GM12878 (cell line): ENCODE measurements around the gene PATL2. TPM values are rescaled to one million over a fixed set of nuclear protein-coding genes. Genes with fewer than 3 reads are reported as not detected.

Experiments
- ATAC-seq: fragments of 200-7000 bp; cut with Tn5 transposase; 3 replicates; pipeline ENCODE4 v1.9.1; 2020; ENCODE audit warnings: mild to moderate bottlenecking, moderate library complexity
- BruUV-seq: library from RNA; stranded (reverse); fragments of 400-500 nt; replicated peaks from 2 replicates; lab custom pipeline; 2021; lab: Mats Ljungman, UMichigan
- CTCF ChIA-PET: fragments of 300-600 bp; sonication (Branson Sonifier 250); formaldehyde crosslinking; extraction: SDS; loops from one replicate; lab custom pipeline; 2021; ENCODE audit warnings: inconsistent platforms; lab: Yijun Ruan, JAX
- POLR2A ChIA-PET: fragments of 350-600 bp; formaldehyde crosslinking; extraction: SDS; loops from one replicate; lab custom pipeline; 2021; ENCODE audit warnings: inconsistent platforms; lab: Charles Lee
- RAD21 ChIA-PET: fragments of 300-600 bp; sonication (Branson Sonifier 250); formaldehyde crosslinking; loops from one replicate; lab custom pipeline; 2023; ENCODE audit warnings: antibody characterized with exemption; ENCODE audit not compliant: unreplicated experiment; lab: Charles Lee
- SMC1A ChIA-PET: fragments of 300-600 bp; sonication (Branson Sonifier 250); formaldehyde crosslinking; loops from one replicate; lab custom pipeline; 2023; ENCODE audit not compliant: unreplicated experiment, uncharacterized antibody; lab: Charles Lee
- DNase-seq: peaks from one replicate; pipeline ENCODE4 v3.0.0-alpha.2; 2011; ENCODE audit warnings: low read depth, low spot score
- FAIRE-seq: peaks from 3 replicates; lab custom pipeline; 2011; peaks lifted over from hg19 to GRCh38; lab: Jason Lieb, UNC
- H2AFZ ChIP-seq: 2 replicates; pipeline ENCODE4 v1.6.0; 2011; ENCODE audit warnings: low read depth, low read length, control low read depth; ENCODE audit not compliant: control insufficient read depth
- H3K27ac ChIP-seq: 2 replicates; pipeline ENCODE4 v1.5.1; 2011; ENCODE audit warnings: control low read depth; ENCODE audit not compliant: control insufficient read depth, insufficient read depth
- H3K27me3 ChIP-seq, 2 experiments: replicated peaks in 1 of 2; 2 replicates each; pipeline versions ENCODE4 v1.6.0 to v1.6.1; 2011; ENCODE audit warnings: low read length in 1 of 2; ENCODE audit not compliant: control insufficient read depth in 2 of 2, insufficient read depth in 2 of 2
- H3K36me3 ChIP-seq, 2 experiments: 2 replicates each; pipeline ENCODE4 v1.5.1; 2011; ENCODE audit warnings: low read length in 1 of 2; ENCODE audit not compliant: control insufficient read depth in 2 of 2, insufficient read depth in 2 of 2
- H3K4me1 ChIP-seq: 2 replicates; pipeline ENCODE4 v1.6.1; 2011; ENCODE audit warnings: mild to moderate bottlenecking, low read length, moderate library complexity, mixed read lengths; ENCODE audit not compliant: control insufficient read depth, insufficient read depth
- H3K4me2 ChIP-seq: 2 replicates; pipeline ENCODE4 v1.6.0; 2011; ENCODE audit warnings: control low read depth; ENCODE audit not compliant: control insufficient read depth, insufficient read depth
- H3K4me3 ChIP-seq: fragments of 200-600 bp; sonication (generic); 2 replicates; pipeline ENCODE4 v1.5.1; 2016
- H3K79me2 ChIP-seq: 2 replicates; pipeline ENCODE4 v1.6.0; 2011; ENCODE audit warnings: low read length; ENCODE audit not compliant: control insufficient read depth, insufficient read depth
- H3K9ac ChIP-seq: 2 replicates; pipeline ENCODE4 v1.8.0; 2011; ENCODE audit warnings: low read length, control low read depth, mixed read lengths; ENCODE audit not compliant: control insufficient read depth, insufficient read depth
- H3K9me3 ChIP-seq: replicated peaks from 3 replicates; pipeline ENCODE4 v1.5.1; 2011; ENCODE audit warnings: mild to moderate bottlenecking, low read length; ENCODE audit not compliant: control insufficient read depth, insufficient read depth
- H4K20me1 ChIP-seq: 2 replicates; pipeline ENCODE4 v1.6.0; 2011; ENCODE audit not compliant: control insufficient read depth, insufficient read depth
- CHD1 ChIP-seq: IDR thresholded peaks from 2 replicates; pipeline ENCODE4 v1.6.1; 2012; ENCODE audit warnings: low read depth, low read length, improper control_type of control experiment
- EP300 ChIP-seq, 2 experiments: fragments of 150-350 bp in 1 of 2; IDR thresholded peaks; 2 replicates each; pipeline ENCODE4 v1.6.1; 2011 to 2012; ENCODE audit warnings: low read depth in 2 of 2, low read length in 2 of 2, borderline replicate concordance in 1 of 2, improper control_type of control experiment in 1 of 2, inconsistent platforms in 1 of 2; ENCODE audit not compliant: control insufficient read depth in 1 of 2
- HDAC2 ChIP-seq: fragments of 200-600 bp; sonication (generic); IDR thresholded peaks from 2 replicates; pipeline ENCODE4 v1.6.1; 2017
- NRF1 ChIP-seq: conservative IDR thresholded peaks from 2 replicates; pipeline ENCODE4 v1.6.1; 2011; ENCODE audit warnings: mild to moderate bottlenecking, low read depth, low read length, improper control_type of control experiment
- RB1 ChIP-seq: fragments of 450-650 bp; formaldehyde crosslinking; IDR thresholded peaks from 2 replicates; pipeline ENCODE4 v1.6.1; 2017; ENCODE audit warnings: mild to moderate bottlenecking, borderline replicate concordance
- RUNX3 ChIP-seq: IDR thresholded peaks from 2 replicates; pipeline ENCODE4 v1.6.1; 2012; ENCODE audit warnings: low read length, inconsistent platforms
- WGBS: methylation state at CpG from one replicate; pipeline ENCODE4 v1.1.6; 2016; ENCODE audit warnings: low lambda C conversion rate; ENCODE audit not compliant: insufficient replicate concordance, insufficient coverage; ENCODE audit errors: missing lambda C conversion rate; 5-methylcytosine and 5-hydroxymethylcytosine counted together
- in situ Hi-C: fragments of 300-500 bp; cut with MboI; formaldehyde crosslinking; loops from 9 replicates; pipeline ENCODE4 v1.14.3; 2018; ENCODE audit warnings: mixed read lengths
- intact Hi-C: fragments of 100-400 bp; cut with micrococcal nuclease; formaldehyde crosslinking; loops from one replicate; pipeline ENCODE4 v1.14.2; 2022; ENCODE audit not compliant: unreplicated experiment
- polyA plus RNA-seq, 11 experiments: library from polyadenylated mRNA; depleted of rRNA in 4 of 11; unstranded in 6 of 11; stranded (reverse) in 5 of 11; fragments of >200 nt; fragmentation: Nextera tagmentation in 4 of 11; fragmentation: Illumina TruSeq in 1 of 11; extraction: Ambion mirVana in 4 of 11; extraction: Trizol in 1 of 11; gene quantifications; 1 replicate in 1 of 11; 2 replicates in 10 of 11; pipeline versions ENCODE4 v1.2.1 to v1.2.3, GENCODE V29; 2011 to 2016; ENCODE audit warnings: inconsistent platforms in 2 of 11, missing spikeins in 2 of 11, low read depth in 1 of 11
- total RNA-seq, 4 experiments: library from RNA; depleted of rRNA in 3 of 4; stranded (reverse); fragments of >200 nt in 3 of 4; fragmentation: Illumina TruSeq in 1 of 4; extraction: Trizol in 1 of 4; gene quantifications; 2 replicates each; pipeline versions ENCODE4 v1.2.1 to v1.2.3, GENCODE V29; 2013 to 2021
- TF ChIP-seq, protein P1 (sequence below): fragments of 450-650 bp; IDR thresholded peaks from 2 replicates; pipeline ENCODE4 v1.6.1; 2018; ENCODE audit warnings: mild to moderate bottlenecking, low read depth, moderate library complexity; ENCODE audit not compliant: partially characterized antibody
- TF ChIP-seq, protein P2 (sequence below): IDR thresholded peaks from 2 replicates; pipeline ENCODE4 v1.6.1; 2011; ENCODE audit warnings: mild to moderate bottlenecking, low read depth, low read length, moderate library complexity; ENCODE audit not compliant: insufficient replicate concordance
- TF ChIP-seq, protein P3 (sequence below): IDR thresholded peaks from 2 replicates; pipeline ENCODE4 v1.6.1; 2011; ENCODE audit warnings: borderline replicate concordance, low read depth, mild to moderate bottlenecking, moderate library complexity, low read length; ENCODE audit not compliant: insufficient read depth, poor library complexity, severe bottlenecking

The PATL2 gene
- total and polyA plus RNA-seq, 10 of the 15 experiments (the other 5 are each of a cell fraction or from before 2014, with no cell fraction given) = 4.2 to 16.2 (median 12.1) TPM

DNA sequence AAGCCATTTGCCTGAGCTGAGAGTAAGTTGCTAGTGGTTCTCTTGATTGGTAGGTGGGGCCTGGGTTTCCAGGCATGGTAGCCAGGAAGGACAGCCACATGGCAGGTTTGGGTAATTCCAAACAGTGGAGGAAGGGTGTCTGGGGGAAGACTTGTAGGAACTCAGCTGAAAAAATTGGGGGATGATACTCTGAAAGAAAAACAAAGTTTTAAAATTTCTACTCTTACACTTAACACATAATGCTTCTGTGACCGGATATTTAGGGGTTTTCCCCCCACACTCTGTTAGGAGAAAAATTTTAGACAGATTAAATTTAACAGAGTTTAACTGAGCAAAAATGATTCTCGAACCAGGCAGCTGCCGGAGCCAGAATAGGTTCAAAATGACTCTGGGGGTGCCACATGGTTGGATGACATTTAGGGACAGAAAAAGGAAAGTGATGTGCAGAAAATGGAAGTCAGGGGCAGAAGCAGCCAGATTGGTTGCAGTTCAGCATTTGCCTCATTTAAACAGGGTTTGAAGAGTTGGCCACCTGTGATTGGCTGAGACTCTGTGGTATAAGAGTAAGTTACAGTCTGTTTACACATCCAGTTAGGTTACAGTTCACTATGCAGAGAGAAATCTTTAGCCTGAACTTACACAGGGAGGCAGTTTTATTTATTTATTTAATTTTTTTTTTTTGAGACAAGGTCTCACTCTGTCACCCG lies 8.3 kb upstream of the PATL2 start (continued):
- TF ChIP-seq, protein P1, sequence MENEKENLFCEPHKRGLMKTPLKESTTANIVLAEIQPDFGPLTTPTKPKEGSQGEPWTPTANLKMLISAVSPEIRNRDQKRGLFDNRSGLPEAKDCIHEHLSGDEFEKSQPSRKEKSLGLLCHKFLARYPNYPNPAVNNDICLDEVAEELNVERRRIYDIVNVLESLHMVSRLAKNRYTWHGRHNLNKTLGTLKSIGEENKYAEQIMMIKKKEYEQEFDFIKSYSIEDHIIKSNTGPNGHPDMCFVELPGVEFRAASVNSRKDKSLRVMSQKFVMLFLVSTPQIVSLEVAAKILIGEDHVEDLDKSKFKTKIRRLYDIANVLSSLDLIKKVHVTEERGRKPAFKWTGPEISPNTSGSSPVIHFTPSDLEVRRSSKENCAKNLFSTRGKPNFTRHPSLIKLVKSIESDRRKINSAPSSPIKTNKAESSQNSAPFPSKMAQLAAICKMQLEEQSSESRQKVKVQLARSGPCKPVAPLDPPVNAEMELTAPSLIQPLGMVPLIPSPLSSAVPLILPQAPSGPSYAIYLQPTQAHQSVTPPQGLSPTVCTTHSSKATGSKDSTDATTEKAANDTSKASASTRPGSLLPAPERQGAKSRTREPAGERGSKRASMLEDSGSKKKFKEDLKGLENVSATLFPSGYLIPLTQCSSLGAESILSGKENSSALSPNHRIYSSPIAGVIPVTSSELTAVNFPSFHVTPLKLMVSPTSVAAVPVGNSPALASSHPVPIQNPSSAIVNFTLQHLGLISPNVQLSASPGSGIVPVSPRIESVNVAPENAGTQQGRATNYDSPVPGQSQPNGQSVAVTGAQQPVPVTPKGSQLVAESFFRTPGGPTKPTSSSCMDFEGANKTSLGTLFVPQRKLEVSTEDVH = peak; percentile 68
- no peak for TF ChIP-seq RB1
- TF ChIP-seq, protein P2, sequence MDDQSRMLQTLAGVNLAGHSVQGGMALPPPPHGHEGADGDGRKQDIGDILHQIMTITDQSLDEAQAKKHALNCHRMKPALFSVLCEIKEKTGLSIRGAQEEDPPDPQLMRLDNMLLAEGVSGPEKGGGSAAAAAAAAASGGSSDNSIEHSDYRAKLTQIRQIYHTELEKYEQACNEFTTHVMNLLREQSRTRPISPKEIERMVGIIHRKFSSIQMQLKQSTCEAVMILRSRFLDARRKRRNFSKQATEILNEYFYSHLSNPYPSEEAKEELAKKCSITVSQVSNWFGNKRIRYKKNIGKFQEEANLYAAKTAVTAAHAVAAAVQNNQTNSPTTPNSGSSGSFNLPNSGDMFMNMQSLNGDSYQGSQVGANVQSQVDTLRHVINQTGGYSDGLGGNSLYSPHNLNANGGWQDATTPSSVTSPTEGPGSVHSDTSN = peak; percentile 13
- TF ChIP-seq RUNX3 = peak; percentile 41; the same call in 1 of the 2 replicates
- TF ChIP-seq, all 136 proteins: peak for 48

DNA sequence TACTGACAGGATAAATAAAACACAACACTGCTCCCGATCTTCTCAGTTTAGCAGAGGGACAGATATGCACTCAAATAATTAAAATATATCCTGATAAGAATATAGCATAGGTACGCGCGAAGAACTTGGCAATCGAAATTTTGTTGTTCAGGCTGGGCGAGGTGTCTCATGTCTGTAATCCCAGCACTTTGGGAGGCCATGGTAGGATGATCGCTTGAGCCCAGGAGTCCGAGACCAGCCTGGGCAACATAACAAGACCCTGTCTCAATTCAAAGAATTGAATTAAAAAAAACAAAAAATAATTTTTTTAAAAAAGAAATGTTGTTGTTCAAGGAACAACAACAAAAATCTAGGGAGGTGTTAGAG lies 7.8 kb upstream of the PATL2 start:
- H3K9ac ChIP-seq = peak overlapping the region; percentile 59; the same call in 1 of the 2 replicates
- BruUV-seq = no TSS peak
- 56% methylated on average over 8 of the region's 8 CpGs for WGBS
- 0 out of 2 replicates have a peak overlapping the region, but pooled peaks have one; percentile 26 for H3K4me2 ChIP-seq
- intact Hi-C loops (no loop called here), in situ Hi-C loops (no loop called here)
- no peak for DNase-seq
- H3K36me3 ChIP-seq = peaks cover 19 to 48% of the 10 kb centered on the region in 2 experiments
- no peak overlapping the region for H2AFZ ChIP-seq
- no peaks in the 10 kb centered on the region for H3K9me3 ChIP-seq
- H3K79me2 ChIP-seq = peaks cover 63% of the 10 kb centered on the region
- no peak overlapping the region for H3K4me3 ChIP-seq
- ATAC-seq = no peak
- SMC1A ChIA-PET = interaction anchor here (0.9 to 19.0 kb wide), 4 partner anchors 9 to 120 kb away, joined by 3 to 637 read pairs (median 47); partner anchors contain the start of genes PATL2, SPG11 and TRIM69
- POLR2A ChIA-PET = interaction anchor here (0.8 to 24.8 kb wide), 4 partner anchors 7 to 54 kb away, joined by 3 to 718 read pairs (median 167); partner anchors contain the start of genes B2M, PATL2, SPG11 and TRIM69
- CTCF ChIA-PET = interaction anchor here (1.3 to 14.3 kb wide), 4 partner anchors 9 to 141 kb away, joined by 3 to 278 read pairs (median 178); partner anchors contain the start of genes SPG11 and TRIM69
- H4K20me1 ChIP-seq = peaks cover 25% of the 10 kb centered on the region
- no peak for FAIRE-seq
- H3K27ac ChIP-seq = peak overlapping the region; percentile 83
- H3K4me1 ChIP-seq = peaks cover 77% of the 10 kb centered on the region
- RAD21 ChIA-PET = interaction anchor here (1.1 to 18.4 kb wide), 3 partner anchors 8 to 55 kb away, joined by 6 to 653 read pairs (median 10); partner anchors contain the start of genes B2M, PATL2, SPG11 and TRIM69
- no peaks in the 10 kb centered on the region for H3K27me3 ChIP-seq
- TF ChIP-seq, protein P3, sequence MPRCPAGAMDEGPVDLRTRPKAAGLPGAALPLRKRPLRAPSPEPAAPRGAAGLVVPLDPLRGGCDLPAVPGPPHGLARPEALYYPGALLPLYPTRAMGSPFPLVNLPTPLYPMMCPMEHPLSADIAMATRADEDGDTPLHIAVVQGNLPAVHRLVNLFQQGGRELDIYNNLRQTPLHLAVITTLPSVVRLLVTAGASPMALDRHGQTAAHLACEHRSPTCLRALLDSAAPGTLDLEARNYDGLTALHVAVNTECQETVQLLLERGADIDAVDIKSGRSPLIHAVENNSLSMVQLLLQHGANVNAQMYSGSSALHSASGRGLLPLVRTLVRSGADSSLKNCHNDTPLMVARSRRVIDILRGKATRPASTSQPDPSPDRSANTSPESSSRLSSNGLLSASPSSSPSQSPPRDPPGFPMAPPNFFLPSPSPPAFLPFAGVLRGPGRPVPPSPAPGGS = no peak
- no peak for TF ChIP-seq CHD1
- no peak for TF ChIP-seq HDAC2
- no peak for TF ChIP-seq EP300 (IDR thresholded peaks at IDR 0.05; ENCODE audit: borderline replicate concordance in 1 of 2, control insufficient read depth in 1 of 2, low read depth in 2 of 2, low read length in 2 of 2)
- TF ChIP-seq NRF1 = no peak
